Stimulated activated CD8-positive, alpha-beta memory T cell treated with anti-CD3 and anti-CD28 coated beads, Interleukin-12 subunit alpha, Interleukin-12 subunit beta, amount 100 ng/mL, for 1 hour (primary cell): ENCODE measurements around the gene PIGU.
"Not testable (repeated sequence)": the region's sequence is repeated elsewhere in the genome, so short reads cannot be mapped to it uniquely, and the experiment has no call there.

Experiments
- DNase-seq: peaks from one replicate; pipeline ENCODE4 v3.0.0-alpha.2; 2020; ENCODE audit warnings: low read depth

The PIGU gene

GRCh38 chr20:34661811-34662210 is 15.1 kb downstream of the PIGU start:
- DNase-seq: not testable (repeated sequence)

GRCh38 chr20:34658654-34659053 is 18.2 kb downstream of the PIGU start:
- not testable (repeated sequence) for DNase-seq

DNA sequence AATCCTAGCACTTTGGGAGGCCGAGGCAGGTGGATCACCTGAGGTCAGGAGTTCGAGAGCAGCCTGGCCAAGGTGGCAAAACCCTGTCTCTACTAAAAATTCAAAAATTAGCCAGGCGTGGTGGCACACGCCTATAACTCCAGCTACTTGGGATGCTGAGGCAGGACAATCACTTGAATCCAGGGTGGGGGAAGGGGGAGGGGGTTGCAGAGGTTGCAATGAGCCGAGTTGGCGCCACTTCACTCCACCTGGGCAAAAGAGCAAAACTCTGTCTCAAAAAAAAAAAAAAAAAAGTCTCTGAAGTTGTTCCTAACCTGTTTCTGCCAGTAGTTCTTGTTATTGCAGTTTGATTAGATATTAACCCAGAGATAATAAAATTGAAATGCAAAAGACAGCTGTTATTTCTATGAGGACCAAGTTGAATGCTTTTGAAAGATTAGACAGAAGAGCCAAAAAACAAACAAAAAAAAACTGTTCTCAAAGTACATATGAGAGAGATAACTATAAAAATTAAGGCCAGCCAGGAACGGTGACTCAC is 22.6 kb downstream of the PIGU start:
- no peak for DNase-seq

- no peak for DNase-seq
Observed at GRCh38 chr20:34651200-34651599, 25.7 kb downstream of the PIGU start.

DNA sequence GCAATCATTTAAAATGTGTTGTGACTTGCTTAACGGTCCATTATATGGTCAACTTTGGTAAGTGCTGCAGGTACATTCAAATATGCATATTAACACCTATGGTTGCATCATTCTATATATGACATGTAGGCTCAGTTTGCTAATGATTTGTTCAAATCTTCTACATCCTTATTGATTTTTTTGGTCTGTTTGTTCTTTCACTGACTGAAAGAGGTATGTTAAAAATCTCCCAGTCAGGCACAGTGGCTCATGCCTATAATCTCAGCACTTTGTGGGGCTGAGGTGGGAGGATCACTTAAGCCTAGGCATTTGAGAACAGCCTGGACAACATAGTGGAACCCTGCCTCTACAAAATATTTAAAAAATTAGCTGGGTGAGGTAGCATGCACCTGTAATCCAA is 29.2 kb downstream of the PIGU start:
- no peak for DNase-seq

- no peak for DNase-seq
Observed at GRCh38 chr20:34644951-34645350, 31.9 kb downstream of the PIGU start.

GRCh38 chr20:34644345-34644744 is 32.5 kb downstream of the PIGU start:
- no peak for DNase-seq

DNA sequence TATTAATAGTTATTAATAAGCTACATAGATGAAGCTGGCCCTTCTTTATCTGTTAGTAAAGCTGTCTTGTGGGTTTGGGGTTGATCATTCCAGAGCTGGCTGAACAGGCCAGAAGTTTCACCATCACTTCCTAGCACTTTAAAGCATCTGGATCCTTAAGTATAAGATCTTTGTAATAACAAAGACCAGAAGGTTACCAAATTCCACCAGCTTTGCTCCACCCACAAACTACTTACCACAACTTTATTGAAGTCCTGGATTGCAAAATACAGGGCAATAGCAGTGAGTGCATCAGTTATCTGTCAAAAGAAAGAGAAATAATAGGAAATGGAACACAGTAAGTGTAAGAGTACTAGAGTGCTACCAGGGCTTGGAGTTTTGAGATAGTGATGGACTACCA is 33.0 kb downstream of the PIGU start:
- no peak for DNase-seq

DNA sequence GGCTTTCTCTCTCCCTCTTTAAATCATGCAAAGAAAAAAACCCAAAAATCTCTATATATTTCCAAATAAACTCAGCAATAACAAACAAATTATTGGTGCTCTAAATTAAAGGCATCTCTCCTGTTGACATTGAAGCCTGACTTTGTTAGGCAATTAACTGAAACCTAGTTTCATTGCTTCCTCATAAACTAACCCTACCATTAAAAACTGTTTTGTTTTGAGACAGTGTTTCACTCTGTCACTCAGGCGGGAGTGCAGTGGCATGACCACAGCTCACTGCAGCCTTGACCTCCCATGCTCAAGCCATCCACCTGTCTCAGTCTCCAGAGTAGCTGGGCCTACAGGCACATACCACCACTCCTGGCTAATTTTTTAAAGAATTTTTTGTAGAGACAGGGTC is 34.9 kb downstream of the PIGU start:
- DNase-seq: no peak

DNA sequence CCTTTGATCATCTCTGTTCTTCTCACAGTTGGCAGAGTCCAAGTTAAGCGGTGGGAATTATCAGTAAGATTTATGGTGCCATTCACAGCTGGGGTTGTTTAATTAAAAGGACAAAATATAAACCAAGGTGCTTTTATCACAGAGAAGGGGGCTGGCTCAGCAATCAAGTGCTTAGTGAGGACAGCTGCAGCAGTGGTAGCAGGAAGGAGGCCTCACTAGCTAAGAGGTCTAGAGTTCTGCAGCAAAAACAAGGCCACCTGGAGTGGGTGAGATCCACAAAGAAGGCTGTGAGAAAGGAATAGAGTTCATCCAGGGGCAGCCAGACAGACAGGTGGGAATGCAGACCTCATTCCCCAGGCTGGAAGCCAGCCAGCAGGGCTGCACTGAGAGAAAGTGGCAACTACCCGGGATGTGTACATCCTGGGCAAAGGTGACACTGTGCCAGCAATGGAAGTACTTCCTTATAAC is 37.1 kb downstream of the PIGU start:
- DNase-seq: no peak

DNA sequence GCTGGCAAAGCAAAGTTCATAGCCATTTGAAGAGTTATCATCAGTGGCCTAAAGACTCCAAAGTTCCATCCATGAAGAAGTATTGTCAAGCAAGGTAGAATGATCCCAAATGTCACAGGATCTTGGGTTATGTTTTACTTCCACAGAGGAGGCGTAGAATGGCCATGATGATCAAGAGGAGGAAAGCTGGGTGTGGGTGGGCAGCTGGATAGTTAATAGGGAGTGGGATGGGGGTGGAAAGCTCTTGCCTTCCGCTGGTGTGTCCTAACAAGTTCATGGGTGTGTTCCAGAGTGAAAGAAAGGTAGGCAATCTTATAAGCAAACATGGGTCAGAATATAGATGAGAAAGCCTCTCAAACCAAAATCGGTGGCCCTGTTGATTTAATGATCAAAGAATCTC is 38.4 kb downstream of the PIGU start:
- DNase-seq: no peak

DNA sequence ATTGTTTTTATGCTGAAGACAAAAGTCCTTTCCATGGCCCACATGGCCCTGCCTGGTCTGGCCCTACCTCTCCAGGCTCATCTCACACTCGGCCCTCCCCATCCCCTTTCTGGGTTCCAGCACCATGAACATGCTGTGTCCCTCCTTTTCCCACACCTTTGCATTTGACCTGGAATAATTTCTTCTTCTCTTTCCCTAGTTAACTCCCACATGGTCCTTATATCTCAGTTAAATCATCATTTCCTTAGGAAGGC is 38.9 kb downstream of the PIGU start:
- DNase-seq: no peak

DNA sequence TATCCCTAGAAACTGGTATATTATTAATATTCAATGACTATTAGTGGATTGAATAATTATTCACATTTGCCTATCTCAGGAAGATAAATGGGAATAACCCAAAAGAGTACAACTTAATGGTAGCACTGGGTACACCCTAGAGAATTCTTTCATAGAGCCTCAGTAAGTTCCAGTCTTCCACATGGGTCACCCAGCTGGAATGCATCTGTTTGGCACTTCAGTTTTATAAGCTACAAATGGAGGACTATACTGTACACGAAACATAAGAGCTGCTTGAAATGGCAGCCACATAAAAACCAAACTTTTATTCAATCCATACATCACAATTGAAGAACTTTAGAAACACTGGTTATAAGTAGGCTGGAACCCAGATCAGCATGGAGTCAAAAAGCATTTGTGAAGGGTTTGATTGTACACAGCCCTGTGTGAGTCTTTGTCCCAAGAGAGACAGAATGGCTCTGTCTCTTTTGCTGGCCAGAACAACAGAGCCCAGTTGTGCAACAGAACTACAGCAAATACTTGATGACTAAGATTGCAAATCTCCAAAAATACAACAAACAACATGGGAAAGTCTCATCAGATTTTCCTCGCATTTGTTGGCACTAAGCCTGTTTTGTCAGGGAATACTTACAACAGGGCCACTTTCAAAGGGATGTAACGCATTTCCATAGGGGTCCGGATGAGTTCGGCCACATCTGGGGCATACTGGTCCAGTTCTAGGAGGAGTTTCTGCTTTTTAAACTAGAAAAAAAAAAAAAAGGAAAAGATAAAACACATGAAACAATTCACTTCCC is 39.5 kb downstream of the PIGU start:
- DNase-seq: no peak

DNA sequence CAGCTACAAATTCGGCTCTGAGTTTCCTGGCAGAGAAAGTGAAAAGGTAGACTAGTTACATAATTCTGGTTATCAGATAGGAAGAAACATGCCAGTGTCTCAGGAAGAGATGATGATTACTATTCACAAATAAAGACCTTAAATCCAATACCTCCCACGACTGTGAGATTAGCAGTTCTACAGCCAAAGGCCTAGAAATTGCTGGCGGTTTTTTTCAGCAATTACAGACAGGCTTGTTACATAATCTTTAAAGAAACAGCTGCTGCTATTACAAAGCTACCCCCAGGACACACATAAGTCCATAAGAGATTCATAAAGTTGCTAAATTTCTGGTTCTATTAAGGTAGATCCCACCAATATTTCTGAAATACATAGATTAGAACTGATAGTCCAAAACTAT is 40.2 kb downstream of the PIGU start:
- DNase-seq: no peak

DNA sequence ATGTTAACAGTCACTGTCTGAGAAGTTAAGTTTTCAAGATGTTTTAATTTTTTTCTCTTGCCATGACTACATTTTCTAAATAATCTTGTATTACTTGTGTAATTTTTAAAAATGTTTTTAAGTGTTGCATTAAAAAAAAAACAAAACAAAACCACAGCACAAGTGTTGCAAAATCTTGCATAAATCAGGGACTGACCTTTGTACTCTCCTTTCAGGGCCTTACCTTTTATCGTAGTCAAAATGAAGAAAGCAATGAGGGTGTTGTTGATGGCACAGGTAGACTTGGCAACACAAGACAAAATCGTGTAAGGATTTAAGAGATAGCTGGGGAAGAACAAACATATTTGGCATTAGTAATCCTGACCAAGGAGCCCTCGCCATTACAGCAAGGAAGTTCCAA is 42.5 kb downstream of the PIGU start:
- no peak for DNase-seq

DNA sequence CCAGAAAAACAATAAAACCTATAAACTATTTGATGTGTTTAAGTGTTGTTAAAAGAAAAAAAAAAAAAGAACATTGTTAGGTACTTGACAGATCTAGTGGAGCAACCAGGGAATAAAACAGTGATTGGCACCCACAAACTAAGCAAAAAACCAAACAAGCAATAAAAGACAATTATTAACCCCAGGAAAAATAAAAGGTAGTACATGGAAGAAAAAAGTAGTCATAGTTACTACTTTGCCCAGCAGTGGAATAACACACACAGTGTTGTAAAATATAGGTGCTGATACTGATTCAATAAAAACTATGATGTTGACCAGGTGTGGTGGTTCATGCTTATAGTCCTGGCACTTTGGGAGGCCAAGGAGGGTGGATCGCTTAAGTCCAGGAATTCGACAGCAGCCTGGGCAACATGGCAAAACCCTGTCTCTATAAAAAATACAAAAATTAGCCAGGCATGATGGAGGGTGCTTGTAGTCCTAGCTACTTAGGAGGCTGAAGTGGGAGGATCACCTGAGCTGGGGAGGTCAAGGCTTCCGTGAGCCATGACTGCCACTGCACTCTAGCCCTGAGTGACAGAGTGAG is 43.9 kb downstream of the PIGU start:
- no peak for DNase-seq

GRCh38 chr20:34629904-34630303 is 47.0 kb downstream of the PIGU start:
- DNase-seq: no peak

DNA sequence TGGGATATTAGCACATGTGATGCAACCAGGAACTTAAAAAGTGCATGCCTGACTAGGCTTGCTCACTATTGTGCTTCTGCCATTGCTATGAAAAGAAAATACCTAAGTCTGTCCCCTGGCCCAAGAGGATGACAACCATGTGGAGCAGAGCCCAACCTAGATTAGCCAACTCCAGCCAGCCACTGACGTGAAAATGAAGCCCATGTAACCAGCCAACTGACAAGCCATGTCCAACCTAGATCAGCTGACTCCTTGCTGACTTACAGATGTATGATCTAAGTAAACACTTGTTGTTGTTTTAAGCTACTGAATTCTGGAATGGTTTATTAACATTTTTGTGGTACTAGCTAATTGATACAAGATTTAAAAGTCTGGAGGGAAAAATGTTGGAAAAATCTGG is 47.5 kb downstream of the PIGU start:
- DNase-seq: no peak

GRCh38 chr20:34628026-34628425 is 48.9 kb downstream of the PIGU start:
- DNase-seq: no peak

DNA sequence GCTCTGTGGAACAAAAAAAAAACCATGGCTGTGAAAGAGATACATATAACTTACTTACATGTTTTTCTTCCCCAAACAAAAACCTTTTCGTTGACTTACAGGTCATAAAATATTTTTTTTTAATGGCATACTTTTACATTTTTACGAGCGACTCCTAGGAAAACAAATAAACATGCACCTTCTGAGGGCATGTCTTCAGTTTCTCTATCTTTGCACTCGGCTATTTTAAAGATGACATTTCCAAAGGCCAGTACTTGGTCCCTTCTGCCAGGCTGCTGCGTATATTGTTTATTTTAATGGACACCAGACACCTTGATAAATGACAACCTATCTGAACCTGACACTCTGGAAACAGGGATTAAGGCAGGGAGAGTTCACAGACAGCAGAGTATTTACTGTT is 49.4 kb downstream of the PIGU start:
- no peak for DNase-seq

- no peak for DNase-seq
Observed at GRCh38 chr20:34626992-34627391, 49.9 kb downstream of the PIGU start.

DNA sequence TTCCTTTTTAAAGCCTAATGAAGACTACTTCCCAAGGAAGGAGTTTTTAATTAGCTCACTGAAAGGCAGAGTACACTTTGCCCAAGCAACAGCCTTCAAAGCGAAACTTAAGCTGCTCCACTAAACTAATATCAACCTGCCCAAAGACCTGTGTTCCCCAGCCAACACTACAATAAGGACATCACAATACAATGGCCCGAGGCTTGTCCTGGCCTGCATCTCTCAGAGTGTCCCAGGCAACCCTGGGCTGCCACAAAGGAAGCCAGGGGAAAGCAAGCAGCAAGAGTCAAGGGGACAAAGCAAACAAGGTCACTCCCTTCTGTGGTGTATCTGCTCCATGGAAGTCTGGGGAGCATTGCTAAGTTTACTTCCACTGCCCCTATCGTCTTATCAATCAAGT is 52.3 kb downstream of the PIGU start:
- DNase-seq: no peak

DNA sequence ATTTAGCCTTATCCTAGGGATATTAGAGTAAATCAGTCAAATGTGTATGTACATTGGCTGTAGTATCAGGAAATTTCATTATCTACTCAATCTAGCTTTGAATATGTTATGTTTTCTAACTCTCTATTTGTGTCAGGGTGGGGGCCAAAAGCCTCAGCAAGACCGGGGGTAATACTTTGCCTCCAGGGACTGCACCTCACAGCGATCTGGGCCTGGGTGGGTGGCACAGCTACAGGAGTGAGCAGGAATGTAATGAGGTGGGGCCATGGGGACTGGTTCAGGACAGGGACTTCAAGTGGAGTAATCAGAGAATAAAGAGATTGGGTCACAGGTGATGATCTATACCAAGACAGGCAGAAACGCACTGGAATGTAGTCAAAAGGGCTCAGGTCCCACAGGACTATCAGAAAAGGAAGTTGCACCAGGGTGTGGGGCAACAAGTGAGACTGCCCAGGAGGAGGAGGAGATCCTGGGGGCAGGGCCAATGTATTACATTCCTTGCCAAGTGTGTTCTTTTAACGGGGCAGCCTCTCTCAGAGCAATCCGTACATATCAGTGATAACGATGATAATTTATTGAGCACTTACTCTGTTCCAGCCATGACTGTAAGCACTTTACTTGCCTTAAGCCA is 54.0 kb downstream of the PIGU start:
- DNase-seq: no peak
